ENCODE results near the gene FAM110D.

Gene FAM110D

DNA sequence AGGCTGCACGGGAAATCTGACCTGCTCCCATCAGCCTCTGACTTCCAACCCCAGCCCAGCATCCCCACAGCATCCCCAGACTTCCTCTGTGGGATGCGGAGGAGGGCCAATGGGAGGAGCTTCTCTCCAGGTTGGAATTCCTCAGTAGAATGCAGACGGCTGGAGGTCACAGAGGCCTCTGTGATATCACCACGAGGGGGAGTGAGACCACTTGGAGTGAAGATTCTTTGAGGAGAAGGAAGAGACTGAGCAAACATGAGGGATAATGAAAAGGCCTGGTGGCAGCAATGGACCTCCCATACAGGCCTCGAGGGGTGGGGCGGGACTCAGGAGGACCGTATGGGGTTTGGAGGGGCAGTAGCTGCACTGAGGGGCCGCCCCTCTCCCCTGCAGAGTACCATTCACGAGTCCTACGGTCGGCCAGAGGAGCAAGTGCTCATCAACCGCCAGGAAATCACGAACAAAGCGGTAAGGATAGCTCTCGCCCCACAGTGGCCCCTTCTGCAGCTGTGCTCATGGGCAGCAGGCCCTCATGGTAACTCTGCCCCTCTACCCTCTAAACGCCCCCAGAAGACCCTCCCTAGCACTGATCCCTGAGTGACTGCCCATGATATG is 31.6 kb downstream of the FAM110D start, which contains the start of gene CATSPER4:
CATSPER4 (plus strand) TSS at position 230 of the 615 bp plus-strand sequence; CDS start at position 256, 26 bp downstream.
- DNase-seq: peak; percentile 64

DNA sequence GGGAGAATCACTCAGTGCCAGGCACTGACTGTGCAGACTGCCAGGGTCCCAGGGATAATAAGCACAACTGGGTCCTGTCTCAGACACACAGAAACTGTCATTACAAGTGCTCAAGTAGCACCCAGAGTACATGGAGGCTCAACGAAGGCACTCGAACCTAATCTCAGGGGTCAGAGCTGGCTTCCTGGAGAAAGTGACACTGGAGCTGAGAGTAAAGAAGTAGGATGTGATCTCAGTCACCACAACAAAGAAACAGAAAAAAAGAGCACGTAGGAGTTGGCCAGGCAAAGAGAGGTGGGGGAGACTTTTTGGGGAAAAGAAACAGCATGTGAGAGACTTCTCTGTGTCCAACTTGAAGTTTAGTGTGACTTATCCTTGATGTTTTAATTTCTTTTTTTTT is 32.9 kb downstream of the FAM110D start:
- DNase-seq: no peak

DNA sequence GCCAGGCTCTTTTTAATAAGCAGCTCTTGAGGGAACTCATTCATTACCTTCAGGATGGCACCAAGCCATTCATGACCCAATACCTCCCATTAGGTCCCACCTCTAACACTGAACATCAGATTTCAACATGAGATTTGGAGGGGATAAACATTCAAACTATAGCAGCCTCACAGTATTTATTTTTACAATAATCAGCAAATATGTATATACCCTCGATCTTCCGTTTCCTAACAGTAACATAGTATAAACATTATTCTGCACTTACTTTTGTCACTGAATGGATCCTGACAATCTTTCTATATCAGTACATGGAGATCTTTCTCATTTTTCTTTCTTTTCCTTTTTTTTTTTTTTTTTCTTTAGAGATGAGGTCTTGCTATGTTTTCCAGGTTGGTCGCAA is 36.9 kb downstream of the FAM110D start:
- no peak for DNase-seq

- no peak for DNase-seq
Measured at GRCh38 chr1:26197301-26197700, 38.4 kb downstream of the FAM110D start.

DNA sequence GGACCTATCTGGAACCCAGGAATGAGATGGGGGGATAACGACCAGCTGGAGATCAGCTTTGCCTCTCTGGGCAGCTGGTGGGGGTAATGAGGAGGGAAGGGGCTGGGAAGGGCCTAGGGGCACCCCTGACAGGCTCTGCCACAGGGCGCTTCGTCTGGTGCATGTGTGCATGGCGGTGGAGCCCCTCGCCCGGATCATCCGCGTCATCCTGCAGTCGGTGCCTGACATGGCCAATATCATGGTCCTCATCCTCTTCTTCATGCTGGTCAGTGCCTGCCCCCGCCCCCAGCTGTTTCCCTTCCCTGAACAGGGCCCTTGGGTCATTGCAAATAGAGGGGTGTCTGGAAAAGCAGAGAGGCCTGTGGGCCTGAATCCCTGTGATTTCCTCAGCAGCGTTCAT is 38.9 kb downstream of the FAM110D start:
- no peak for DNase-seq

GRCh38 chr1:26200413-26200812 is 41.5 kb downstream of the FAM110D start:
- no peak for DNase-seq

DNA sequence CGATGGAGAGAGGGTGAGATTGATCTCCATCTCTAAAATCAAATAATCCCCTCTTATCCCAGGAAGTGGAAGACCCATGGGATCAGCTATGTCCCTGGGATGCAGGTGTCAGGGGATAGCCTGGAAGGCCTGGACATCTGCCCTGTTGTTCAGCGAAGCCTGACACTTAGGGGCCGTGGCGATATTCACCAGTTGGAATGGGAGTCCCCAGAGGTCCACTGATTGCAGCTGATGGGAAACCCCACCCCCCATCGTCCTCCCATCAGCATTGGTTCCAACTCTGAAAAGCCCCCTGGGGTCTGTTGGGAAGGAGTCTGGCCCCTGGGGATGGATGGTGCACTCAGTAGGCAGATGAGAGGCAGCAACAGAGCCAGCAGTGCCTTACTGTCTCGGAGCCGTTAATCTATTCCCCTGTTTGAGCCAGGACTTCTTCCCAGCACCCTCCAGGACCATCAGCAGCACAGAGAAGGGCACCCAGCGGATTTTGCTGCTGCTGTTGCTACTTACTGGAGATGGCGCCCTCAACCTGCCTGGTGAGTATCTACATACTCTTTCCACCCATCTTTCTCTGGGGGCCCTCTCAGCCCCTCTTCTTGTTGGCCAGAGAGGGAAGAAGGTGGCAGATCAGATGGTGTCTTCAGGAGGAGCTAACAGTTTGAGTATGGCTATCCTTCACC is 44.9 kb downstream of the FAM110D start:
- no peak for DNase-seq

DNA sequence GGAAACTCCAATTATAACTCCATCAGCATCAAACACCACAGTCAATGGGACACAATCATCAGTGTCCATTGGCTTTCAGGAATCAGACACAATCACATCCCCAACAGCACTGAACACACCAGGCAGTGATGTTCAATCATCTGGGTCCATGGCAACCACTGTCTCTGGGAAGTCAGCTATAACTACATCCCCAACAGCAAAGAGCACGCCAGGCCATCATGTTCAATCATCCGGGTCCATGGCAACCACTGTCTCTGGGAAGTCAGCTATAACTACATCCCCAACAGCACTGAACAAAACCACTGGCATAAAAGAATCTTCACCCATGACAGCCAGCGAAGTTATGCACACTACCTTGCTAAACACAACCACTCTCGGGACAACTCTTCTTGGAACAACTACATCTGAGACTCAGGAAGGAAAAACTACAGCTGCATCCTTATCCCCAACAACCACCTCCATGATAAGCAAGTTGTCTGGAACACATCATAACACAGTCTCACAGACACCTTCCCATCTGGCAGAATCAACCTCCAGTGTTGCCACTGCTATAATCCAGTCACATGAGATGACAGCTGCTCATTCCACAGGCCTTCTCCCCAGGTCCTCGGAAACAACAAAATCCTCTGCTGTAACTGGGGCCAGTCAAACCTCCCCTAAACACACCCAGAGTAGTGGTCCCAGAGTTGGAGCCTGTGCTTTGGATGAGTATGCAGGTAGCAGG is 51.4 kb downstream of the FAM110D start:
- no peak for DNase-seq

DNA sequence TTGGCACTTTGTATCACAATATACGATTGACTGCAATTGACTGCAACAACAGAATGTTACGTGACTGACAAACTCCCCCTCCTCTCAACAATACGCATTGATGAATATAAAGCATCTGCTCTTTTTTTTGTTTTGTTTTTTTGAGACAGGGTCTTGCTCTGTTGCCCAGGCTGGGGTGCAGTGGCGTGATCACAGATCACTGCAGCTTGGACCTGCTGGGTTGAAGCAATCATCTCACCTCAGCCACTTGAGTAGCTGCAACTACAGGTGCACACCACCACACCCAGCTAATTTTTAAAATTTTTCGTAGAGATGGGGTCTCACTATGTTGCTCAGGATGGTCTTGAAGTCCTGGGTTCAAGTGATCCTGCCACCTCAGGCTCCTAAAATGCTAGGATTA is 53.8 kb downstream of the FAM110D start:
- no peak for DNase-seq

- DNase-seq: no peak
Measured at GRCh38 chr1:26213335-26213905, 54.5 kb downstream of the FAM110D start.

Data from DMS53 (cell line).